ENCODE data around the gene RAB3C.

RAB3C gene

GRCh38 chr5:58825899-58826298 is 243.0 kb downstream of the RAB3C start:
- Histone ChIP-seq H3K27me3 (no peaks in the 10 kb centered on the region), H3K36me3 (peaks cover 17% of the 10 kb centered on the region), H3K4me3 (ENCODE audit: low read depth, low read length) (no peak overlapping the region), H3K9me3 (no peaks in the 10 kb centered on the region), H3K4me1 (peaks cover 13% of the 10 kb centered on the region)
- DNase-seq = peak; percentile 43
- no peak for TF ChIP-seq CTCF (IDR thresholded peaks at IDR 0.05; ENCODE audit: low read depth, low read length)

- no peaks in the 10 kb centered on the region for H3K27me3 ChIP-seq
- H3K36me3 ChIP-seq = peaks cover 17% of the 10 kb centered on the region
- peaks cover 9% of the 10 kb centered on the region for H3K4me1 ChIP-seq
- DNase-seq = no peak
- no peak for TF ChIP-seq CTCF (IDR thresholded peaks at IDR 0.05; ENCODE audit: low read depth, low read length)
- no peaks in the 10 kb centered on the region for H3K9me3 ChIP-seq
- no peak overlapping the region for H3K4me3 ChIP-seq (ENCODE audit: low read depth, low read length)
These were observed 244.6 kb downstream of the RAB3C start for GRCh38 chr5:58827463-58827862.

GRCh38 chr5:58828258-58828657 is 245.4 kb downstream of the RAB3C start:
- no peaks in the 10 kb centered on the region for H3K27me3 ChIP-seq
- H3K36me3 ChIP-seq = peaks cover 13% of the 10 kb centered on the region
- DNase-seq = no peak
- no peak overlapping the region for H3K4me3 ChIP-seq (ENCODE audit: low read depth, low read length)
- no peak for TF ChIP-seq CTCF (IDR thresholded peaks at IDR 0.05; ENCODE audit: low read depth, low read length)
- H3K4me1 ChIP-seq = peaks cover 9% of the 10 kb centered on the region
- H3K9me3 ChIP-seq = no peaks in the 10 kb centered on the region

GRCh38 chr5:58834242-58835225 is 251.7 kb downstream of the RAB3C start:
- no peaks in the 10 kb centered on the region for H3K9me3 ChIP-seq
- no peak overlapping the region for H3K4me3 ChIP-seq (ENCODE audit: low read depth, low read length)
- no peaks in the 10 kb centered on the region for H3K27me3 ChIP-seq
- DNase-seq = no peak
- TF ChIP-seq CTCF (IDR thresholded peaks at IDR 0.05; ENCODE audit: low read depth, low read length) = no peak
- H3K36me3 ChIP-seq = peaks cover 5% of the 10 kb centered on the region
- H3K4me1 ChIP-seq = peaks cover 20% of the 10 kb centered on the region

- no peaks in the 10 kb centered on the region for H3K9me3 ChIP-seq
- no peak for TF ChIP-seq CTCF (IDR thresholded peaks at IDR 0.05; ENCODE audit: low read depth, low read length)
- H3K4me3 ChIP-seq (ENCODE audit: low read depth, low read length) = no peak overlapping the region
- H3K4me1 ChIP-seq = peaks cover 20% of the 10 kb centered on the region
- no peak for DNase-seq
- H3K36me3 ChIP-seq = no peaks in the 10 kb centered on the region
- no peaks in the 10 kb centered on the region for H3K27me3 ChIP-seq
These were observed 253.5 kb downstream of the RAB3C start for GRCh38 chr5:58836351-58836750.

GRCh38 chr5:58838729-58839128 is 255.9 kb downstream of the RAB3C start:
- no peaks in the 10 kb centered on the region for H3K9me3 ChIP-seq
- peaks cover 19% of the 10 kb centered on the region for H3K4me1 ChIP-seq
- no peaks in the 10 kb centered on the region for H3K36me3 ChIP-seq
- no peak for TF ChIP-seq CTCF (IDR thresholded peaks at IDR 0.05; ENCODE audit: low read depth, low read length)
- no peak for DNase-seq
- H3K27me3 ChIP-seq = no peaks in the 10 kb centered on the region
- no peak overlapping the region for H3K4me3 ChIP-seq (ENCODE audit: low read depth, low read length)

Measured in BE2C (cell line).